Measurements from ENCODE around the gene TUBA4B. TPM values are rescaled to one million over a fixed set of nuclear protein-coding genes. Genes with fewer than 3 reads are reported as not detected.
"Not testable (repeated sequence)": the region's sequence is repeated elsewhere in the genome, so short reads cannot be mapped to it uniquely, and the experiment has no call there.

TUBA4B gene
- total RNA-seq, 1 donor from 2014 or later, result not detected

GRCh38 chr2:219248845-219249202, 4.2 kb upstream of the TUBA4B start:
- DNase-seq, result peak; percentile 7

- DNase-seq, result peak; percentile 85
Observed at GRCh38 chr2:219249203-219249980, 3.7 kb upstream of the TUBA4B start.

DNA sequence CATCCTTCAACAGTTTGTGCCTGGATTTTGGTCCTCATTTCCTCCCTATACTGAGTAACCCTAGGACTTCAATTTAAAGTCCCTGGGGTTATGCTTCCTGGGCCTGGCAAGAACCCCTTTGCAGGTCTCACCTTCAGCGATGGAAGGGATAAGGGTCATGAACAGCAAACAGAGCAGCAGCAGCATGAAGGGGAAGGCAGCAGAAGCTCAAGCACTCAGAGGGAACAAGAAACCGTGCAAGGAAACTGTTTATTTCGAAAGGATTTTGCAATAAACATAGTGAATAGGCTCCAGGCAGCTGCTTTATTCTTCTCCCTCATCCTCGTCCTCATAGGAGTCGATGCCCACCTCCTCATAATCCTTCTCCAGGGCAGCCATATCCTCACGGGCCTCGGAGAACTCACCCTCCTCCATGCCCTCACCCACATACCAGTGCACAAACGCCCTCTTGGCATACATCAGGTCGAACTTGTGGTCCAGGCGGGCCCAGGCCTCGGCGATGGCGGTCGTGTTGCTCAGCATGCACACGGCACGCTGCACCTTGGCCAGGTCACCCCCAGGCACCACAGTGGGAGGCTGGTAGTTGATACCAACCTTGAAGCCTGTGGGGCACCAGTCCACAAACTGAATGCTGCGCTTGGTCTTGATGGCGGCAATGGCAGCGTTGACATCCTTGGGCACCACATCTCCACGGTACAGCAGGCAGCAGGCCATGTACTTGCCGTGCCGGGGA, 2.8 kb upstream of the TUBA4B start:
- no peak for DNase-seq

- no peak for DNase-seq
Observed at GRCh38 chr2:219251656-219252055, 1.4 kb upstream of the TUBA4B start.

GRCh38 chr2:219252084-219252483, 959 bp upstream of the TUBA4B start:
- no peak for DNase-seq

DNA sequence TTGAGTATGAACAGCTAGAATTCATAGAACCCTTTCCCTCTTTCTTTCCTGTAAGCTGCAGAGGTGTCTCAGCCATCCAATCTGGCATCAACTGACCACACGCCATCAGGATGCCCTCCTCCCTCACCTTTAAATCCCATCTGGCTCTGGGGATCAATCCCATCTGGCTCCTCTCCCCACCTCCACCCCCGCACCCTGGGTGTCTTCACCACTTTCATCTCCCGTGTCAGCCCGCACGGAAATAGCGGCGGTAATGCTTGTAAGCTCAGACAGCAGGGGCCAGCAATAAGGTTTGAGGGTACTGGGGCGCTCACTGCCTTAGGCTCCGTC, 508 bp upstream of the TUBA4B start:
- no peak for DNase-seq

- peak; percentile 69 for DNase-seq
Observed at GRCh38 chr2:219253753-219254589, 928 bp downstream of the TUBA4B start, which contains the start of gene TUBA4A. Gene TUBA4A, minus strand, starts transcription at chr2:219253918. Its CDS starts 60 bp downstream, at chr2:219253858.

DNA sequence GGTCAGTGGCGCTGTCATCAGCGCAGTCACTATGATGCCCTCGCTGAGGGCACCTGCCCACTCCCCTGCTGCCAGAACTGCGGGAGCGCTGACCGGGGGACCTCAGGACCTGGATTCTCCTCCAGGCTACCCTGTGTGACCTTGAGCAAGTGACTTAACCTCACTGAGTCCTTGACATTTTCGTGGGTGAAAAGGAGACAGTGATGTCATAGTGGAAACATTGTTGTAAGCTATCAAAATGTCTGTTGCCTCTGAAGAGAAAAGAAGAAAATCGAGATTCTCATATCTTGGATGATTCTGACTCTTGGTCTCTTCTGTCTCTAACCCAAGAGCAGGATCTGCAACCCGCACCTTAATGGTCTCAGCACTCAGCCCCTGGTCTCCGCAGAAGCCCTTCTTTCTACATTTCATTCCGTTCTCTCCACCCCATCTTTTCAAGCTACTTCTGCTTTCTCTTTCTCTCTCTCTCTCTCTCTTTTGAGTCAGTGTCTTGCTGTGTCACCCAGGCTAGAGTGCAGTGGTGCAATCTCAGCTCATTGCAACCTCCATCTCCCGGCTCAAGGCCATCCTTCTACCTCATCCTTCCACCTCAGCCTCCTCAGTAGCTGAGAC, 1.7 kb downstream of the TUBA4B start:
- no peak for DNase-seq

DNA sequence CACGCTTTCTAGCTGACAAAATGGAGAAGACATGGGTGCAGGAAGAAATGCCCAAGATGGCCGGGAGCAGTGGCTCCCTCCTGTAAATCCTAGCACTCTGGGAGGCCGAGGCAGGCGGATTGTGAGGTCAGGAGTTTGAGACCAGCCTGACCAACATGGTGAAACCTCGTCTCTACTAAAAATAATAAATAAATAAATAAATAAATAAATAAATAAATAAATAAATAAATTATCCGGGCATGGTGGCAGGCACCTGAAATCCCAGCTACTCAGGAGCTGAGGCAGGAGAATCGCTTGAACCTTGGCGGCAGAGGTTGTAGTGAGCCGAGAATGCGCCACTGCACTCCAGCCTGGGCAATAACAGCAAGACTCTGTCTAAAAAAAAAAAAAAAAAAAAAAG, 5.9 kb downstream of the TUBA4B start:
- DNase-seq, result not testable (repeated sequence)

DNA sequence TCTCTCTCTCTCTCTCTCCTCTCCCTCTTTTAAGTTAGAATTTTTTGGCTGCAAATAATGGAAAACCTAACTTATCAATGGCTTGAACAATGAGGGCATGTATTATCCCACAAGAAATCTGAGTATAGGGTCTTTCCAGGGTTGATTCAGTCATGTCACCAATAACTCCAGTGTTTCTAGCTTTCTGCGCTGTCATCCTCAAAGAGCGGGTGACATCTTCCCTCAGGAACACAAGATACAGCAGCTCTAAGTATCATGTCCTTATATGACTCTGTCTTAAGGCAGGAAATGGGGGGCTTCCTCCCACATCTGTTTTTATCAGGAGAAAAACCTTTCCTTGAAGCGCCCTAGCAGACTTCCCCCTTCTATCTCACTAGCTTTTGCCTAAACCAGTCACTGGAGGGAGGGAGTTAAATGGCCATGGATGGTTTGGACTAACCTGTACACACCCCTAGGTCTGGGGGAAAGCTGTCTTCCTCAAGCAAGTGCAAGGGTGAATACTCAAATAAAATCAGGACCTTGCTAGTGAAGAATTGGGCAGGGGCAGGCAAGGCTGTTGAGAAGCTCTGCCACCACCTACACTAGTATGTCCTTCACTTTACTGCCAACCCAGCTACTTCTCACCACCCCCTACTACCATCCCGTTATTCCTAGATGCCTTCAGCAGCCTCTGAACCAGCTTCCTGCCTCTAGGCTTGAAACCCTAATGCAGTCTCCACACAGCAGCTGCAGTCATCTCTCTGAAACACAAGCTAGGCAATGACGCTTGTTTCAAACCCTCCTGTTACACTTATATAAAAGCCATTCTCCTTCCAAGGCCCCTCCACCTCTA, 8.2 kb downstream of the TUBA4B start:
- no peak for DNase-seq

GRCh38 chr2:219266232-219266631, 13.2 kb downstream of the TUBA4B start:
- no peak for DNase-seq

GRCh38 chr2:219266886-219267285, 13.8 kb downstream of the TUBA4B start:
- DNase-seq, result no peak

GRCh38 chr2:219268294-219268693, 15.3 kb downstream of the TUBA4B start:
- DNase-seq, result no peak

GRCh38 chr2:219269362-219270054, 16.5 kb downstream of the TUBA4B start:
- peak; percentile 41 for DNase-seq

DNA sequence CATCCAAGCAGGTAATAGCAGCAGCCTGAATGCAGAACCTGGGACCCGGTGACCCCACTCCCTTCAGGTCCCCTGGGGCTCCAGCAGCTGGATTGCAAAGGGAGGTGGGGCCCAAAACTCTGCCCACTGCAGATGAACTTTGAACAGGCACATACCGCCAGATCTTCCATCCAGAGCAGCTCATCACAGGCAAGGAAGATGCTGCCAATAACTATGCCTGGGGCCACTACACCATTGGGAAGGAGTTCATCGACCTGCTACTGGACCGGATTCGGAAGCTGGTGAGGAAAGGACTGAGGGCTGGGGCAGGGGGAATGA, 17.0 kb downstream of the TUBA4B start:
- DNase-seq, result no peak

GRCh38 chr2:219271021-219271420, 18.0 kb downstream of the TUBA4B start:
- DNase-seq, result no peak

GRCh38 chr2:219272356-219272755, 19.3 kb downstream of the TUBA4B start:
- no peak for DNase-seq

- DNase-seq, result no peak
Observed at GRCh38 chr2:219272995-219273394, 20.0 kb downstream of the TUBA4B start.

DNA sequence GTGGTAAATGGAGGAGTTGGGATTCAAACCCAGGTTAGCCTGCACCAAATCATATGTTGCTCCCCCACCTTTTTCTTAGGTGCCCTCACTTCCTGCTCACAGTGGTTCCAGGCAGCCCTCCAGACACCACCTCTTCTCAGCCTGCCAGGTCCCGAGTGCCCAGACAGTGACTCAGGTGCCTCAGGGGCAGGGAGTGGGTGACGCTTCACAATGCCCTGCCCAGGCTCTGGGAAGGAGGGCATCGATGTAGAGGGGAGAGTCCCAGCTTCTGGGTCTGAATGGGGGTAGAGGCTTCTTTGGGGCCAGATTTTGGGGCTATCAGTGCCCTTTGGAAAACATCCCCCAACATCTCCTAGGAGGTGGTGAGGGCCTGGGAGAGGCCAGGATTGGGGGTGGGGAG, 20.9 kb downstream of the TUBA4B start:
- no peak for DNase-seq

DNA sequence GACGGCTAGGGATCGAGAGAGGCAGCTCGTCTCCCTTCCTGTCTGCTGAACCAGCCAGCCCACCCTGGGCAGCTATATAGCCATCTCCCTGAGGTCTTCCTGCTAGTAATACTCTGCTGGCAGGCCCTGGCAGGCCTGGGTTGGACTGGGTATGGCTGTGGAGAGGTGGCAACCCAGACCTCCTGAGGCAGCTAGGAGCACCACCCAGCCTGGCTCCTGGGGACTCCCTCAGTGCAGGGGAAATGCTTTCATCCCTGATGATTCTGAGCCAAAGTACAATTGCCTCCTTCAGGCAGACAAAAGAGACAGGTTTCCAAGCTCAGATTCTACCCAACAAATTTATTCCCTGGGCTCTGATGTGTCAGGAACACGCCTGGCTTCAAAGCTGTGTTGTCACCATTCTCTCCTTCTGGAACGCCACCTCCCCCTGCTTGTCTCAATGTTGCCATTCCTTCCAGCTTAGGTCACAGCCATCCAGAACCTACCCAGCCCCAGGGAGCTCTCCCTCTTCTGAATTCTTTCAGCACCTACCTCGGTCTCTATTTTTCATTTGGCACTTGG, 21.4 kb downstream of the TUBA4B start:
- peak; percentile 19 for DNase-seq
